Measurements from ENCODE around the gene NAIF1. TPM values are rescaled to one million over a fixed set of nuclear protein-coding genes. Genes with fewer than 3 reads are reported as not detected.

The NAIF1 gene
- polyA plus RNA-seq, 1 of the 3 experiments (the other 2 are of a cell fraction) = 14.8 TPM

GRCh38 chr9:128026255-128026772 is 40.8 kb downstream of the NAIF1 start:
- CTCF ChIA-PET = interaction anchor here (0.7 to 3.6 kb wide), 10 partner anchors 9 to 85 kb away, joined by 3 to 24 read pairs (median 6); partner anchors contain the start of gene EEIG1
- POLR2A ChIA-PET = no interaction called here

More at GRCh38 chr9:128026255-128026772, 40.8 kb downstream of the NAIF1 start:
- no peaks in the 10 kb centered on the region for H3K36me3 ChIP-seq (replicated peaks in 1 of 2; ENCODE audit: control insufficient read depth in 1 of 2, insufficient read depth in 2 of 2, low read length in 1 of 2)
- DNase-seq = no peak
- no peak overlapping the region for H3K9ac ChIP-seq
- H3K4me3 ChIP-seq (ENCODE audit: low read depth in 2 of 2, low read length in 1 of 2) = no peak overlapping the region
- H3F3A ChIP-seq (replicated peaks; ENCODE audit: insufficient read depth) = no peaks in the 10 kb centered on the region
- peaks cover 3 to 10% of the 10 kb centered on the region in 2 experiments; a peak in 2 of 4 replicates for H3K4me1 ChIP-seq (ENCODE audit: control insufficient read depth in 1 of 2, insufficient read depth in 2 of 2, low read depth in 1 of 2, low read length in 1 of 2)
- peak overlapping the region in 1 of 2 experiments; percentile 14; a peak in 1 of 4 replicates for H3K27ac ChIP-seq (ENCODE audit: low read depth in 2 of 2, low read length in 1 of 2)
- no peak overlapping the region for H2AFZ ChIP-seq (ENCODE audit: low read depth)
- no peaks in the 10 kb centered on the region for H3K79me2 ChIP-seq (ENCODE audit: insufficient read depth)
- WGBS (ENCODE audit: low lambda C conversion rate) = 93% methylated on average over 11 of the region's 12 CpGs
- TF ChIP-seq FOSL2 (IDR thresholded peaks at IDR 0.05; ENCODE audit: borderline replicate concordance, low read depth) = no peak
- no peak for TF ChIP-seq ZBTB33 (IDR thresholded peaks at IDR 0.05; ENCODE audit: borderline replicate concordance, low read depth)
- no peak for TF ChIP-seq SIN3A (IDR thresholded peaks at IDR 0.05; ENCODE audit: borderline replicate concordance, low read depth, low read length)
- TF ChIP-seq GABPA (IDR thresholded peaks at IDR 0.05; ENCODE audit: low read depth) = no peak
- TF ChIP-seq ELF1 (IDR thresholded peaks at IDR 0.05) = no peak
- TF ChIP-seq YY1 (IDR thresholded peaks at IDR 0.05; ENCODE audit: low read depth) = no peak
- no peak for TF ChIP-seq NFIC (IDR thresholded peaks at IDR 0.05; ENCODE audit: borderline replicate concordance)
- TF ChIP-seq SMC3 (IDR thresholded peaks at IDR 0.05; ENCODE audit: low read depth, low read length) = no peak
- no peak for TF ChIP-seq JUND (IDR thresholded peaks at IDR 0.05)
- TF ChIP-seq PBX3 (IDR thresholded peaks at IDR 0.05) = no peak
- TF ChIP-seq TEAD4 (IDR thresholded peaks at IDR 0.05; ENCODE audit: borderline replicate concordance, insufficient read depth) = no peak
- no peak for TF ChIP-seq TAF1 (IDR thresholded peaks at IDR 0.05; ENCODE audit: borderline replicate concordance, low read depth, low read length)
- TF ChIP-seq TCF12 (IDR thresholded peaks at IDR 0.05) = no peak
- no peak for TF ChIP-seq RFX5 (IDR thresholded peaks at IDR 0.05; ENCODE audit: low read length)
- TF ChIP-seq CHD2 (IDR thresholded peaks at IDR 0.05; ENCODE audit: low read length, partially characterized antibody) = no peak
- TF ChIP-seq IRF3 (IDR thresholded peaks at IDR 0.05; ENCODE audit: low read depth, low read length) = no peak
- TF ChIP-seq RCOR1 (IDR thresholded peaks at IDR 0.05; ENCODE audit: low read length) = no peak
- TF ChIP-seq USF2 (IDR thresholded peaks at IDR 0.05; ENCODE audit: borderline replicate concordance, low read depth, low read length) = no peak
- no peak for TF ChIP-seq USF1 (IDR thresholded peaks at IDR 0.05; ENCODE audit: borderline replicate concordance, low read depth)
- H3K9me3 ChIP-seq = no peaks in the 10 kb centered on the region
- no peaks in the 10 kb centered on the region for H4K20me1 ChIP-seq (ENCODE audit: insufficient read depth)
- no peaks in the 10 kb centered on the region for H3K9me2 ChIP-seq
- no peak overlapping the region for H3K4me2 ChIP-seq
- no peaks in the 10 kb centered on the region for H3K27me3 ChIP-seq (ENCODE audit: insufficient read depth)

Data from SK-N-SH (cell line).